Natural killer cell (primary cell): ENCODE measurements around the gene RNF169. TPM values are rescaled to one million over a fixed set of nuclear protein-coding genes. Genes with fewer than 3 reads are reported as not detected.
A peak's percentile ranks its signal among the peaks of the same experiment; 100 is the strongest.

Experiments used
- ATAC-seq, 3 donors: fragments of 150-1000 bp in 2 of 3; fragments of 200-7000 bp in 1 of 3; cut with Tn5 transposase; 1 replicate in 1 of 3; 2 replicates in 2 of 3; pipeline ENCODE4 v1.10.0; 2021; ENCODE audit warnings: mild to moderate bottlenecking in 2 of 3, moderate library complexity in 2 of 3
- DNase-seq, 2 donors: peaks; one replicate each; pipeline versions ENCODE4 v3.0.0 to v3.0.0-alpha.2; 2013 to 2021; ENCODE audit warnings: mixed read lengths in 1 of 2
- H3K27ac ChIP-seq: one replicate; pipeline ENCODE4 v1.5.1; 2013; ENCODE audit warnings: mild to moderate bottlenecking, low read length
- H3K27me3 ChIP-seq: one replicate; pipeline ENCODE4 v1.6.1; 2013; ENCODE audit warnings: low read length; ENCODE audit not compliant: control insufficient read depth, insufficient read depth
- H3K36me3 ChIP-seq: one replicate; pipeline ENCODE4 v1.6.1; 2013; ENCODE audit warnings: low read length; ENCODE audit not compliant: control insufficient read depth, insufficient read depth
- H3K4me1 ChIP-seq: one replicate; pipeline ENCODE4 v1.6.1; 2013; ENCODE audit warnings: low read length; ENCODE audit not compliant: control insufficient read depth, insufficient read depth
- H3K4me3 ChIP-seq: one replicate; pipeline ENCODE4 v1.5.1; 2013; ENCODE audit warnings: low read length
- H3K9me3 ChIP-seq: one replicate; pipeline ENCODE4 v1.6.1; 2013; ENCODE audit warnings: low read length; ENCODE audit not compliant: control insufficient read depth, insufficient read depth
- H3K27ac Mint-ChIP-seq, 2 donors: one replicate each; pipeline ENCODE4 v1.8.0; 2022; ENCODE audit warnings: mild to moderate bottlenecking in 2 of 2, mixed read lengths in 2 of 2, moderate library complexity in 1 of 2
- H3K27me3 Mint-ChIP-seq, 2 donors: one replicate each; pipeline ENCODE4 v1.8.0; 2022; ENCODE audit warnings: low read depth in 2 of 2, mixed read lengths in 2 of 2
- H3K36me3 Mint-ChIP-seq: one replicate; pipeline ENCODE4 v1.8.0; 2022; ENCODE audit warnings: mixed read lengths
- H3K4me1 Mint-ChIP-seq, 2 donors: one replicate each; pipeline ENCODE4 v1.8.0; 2022; ENCODE audit warnings: mixed read lengths in 2 of 2
- H3K4me3 Mint-ChIP-seq: one replicate; pipeline ENCODE4 v1.8.0; 2022; ENCODE audit warnings: mild to moderate bottlenecking, moderate library complexity, mixed read lengths
- H3K9me3 Mint-ChIP-seq, 2 donors: one replicate each; pipeline ENCODE4 v1.8.0; 2022; ENCODE audit warnings: mixed read lengths in 2 of 2
- CTCF ChIP-seq: fragments of 200-600 bp; IDR thresholded peaks from one replicate; pipeline ENCODE4 v1.8.0; 2022; ENCODE audit warnings: antibody characterized with exemption
- WGBS: methylation state at CpG from one replicate; pipeline ENCODE4 v1.1.7; 2013; ENCODE audit warnings: missing lambda C conversion rate; ENCODE audit not compliant: insufficient coverage; 5-methylcytosine and 5-hydroxymethylcytosine counted together
- intact Hi-C: fragments of 100-400 bp; cut with micrococcal nuclease; formaldehyde crosslinking; loops from one replicate; pipeline ENCODE4 v1.14.2; 2022
- total RNA-seq, 4 donors: library from RNA; stranded (reverse); fragments of 120-200 nt in 1 of 4; gene quantifications; one replicate each; pipeline versions ENCODE4 v1.2.3 to v1.2.4, GENCODE V29; 2013 to 2022

Gene RNF169
- total RNA-seq, 3 donors from 2014 or later (not counting 1 experiment from before 2014, with no cell fraction given): 29.1 to 39.8 (median 37.9) TPM

GRCh38 chr11:74845978-74846517, 97.4 kb downstream of the RNF169 start:
- DNase-seq (no peak), ATAC-seq (no peak)
- H3K27ac ChIP-seq: no peak overlapping the region
- Mint-ChIP-seq H3K27ac (peak overlapping the region in 1 of 2 donors; percentile 17), H3K4me3 (no peak overlapping the region), H3K27me3 (no peaks in the 10 kb centered on the region), H3K36me3 (no peaks in the 10 kb centered on the region), H3K4me1 (peaks cover 21 to 27% of the 10 kb centered on the region in 2 donors), H3K9me3 (no peaks in the 10 kb centered on the region)
- no peaks in the 10 kb centered on the region for H3K27me3 ChIP-seq
- peaks cover 11% of the 10 kb centered on the region for H3K4me1 ChIP-seq
- intact Hi-C loops: no loop called here
- H3K9me3 ChIP-seq: no peaks in the 10 kb centered on the region
- 91% methylated on average over 3 of the region's 5 CpGs for WGBS
- H3K4me3 ChIP-seq: no peak overlapping the region
- H3K36me3 ChIP-seq: peaks cover 27% of the 10 kb centered on the region
- TF ChIP-seq CTCF: no peak

- Mint-ChIP-seq H3K4me1 (peaks cover 21 to 27% of the 10 kb centered on the region in 2 donors), H3K9me3 (no peaks in the 10 kb centered on the region), H3K27me3 (no peaks in the 10 kb centered on the region), H3K36me3 (no peaks in the 10 kb centered on the region), H3K4me3 (no peak overlapping the region), H3K27ac (peak overlapping the region; percentile 17 to 84)
- H3K4me1 ChIP-seq: peaks cover 11% of the 10 kb centered on the region
- H3K9me3 ChIP-seq: no peaks in the 10 kb centered on the region
- DNase-seq (no peak), ATAC-seq (no peak)
- H3K4me3 ChIP-seq: no peak overlapping the region
- intact Hi-C loops: no loop called here
- whole genome bisulfite sequencing: no CpG with 5 or more reads among the region's 2 CpGs
- no peak overlapping the region for H3K27ac ChIP-seq
- no peaks in the 10 kb centered on the region for H3K27me3 ChIP-seq
- peaks cover 29% of the 10 kb centered on the region for H3K36me3 ChIP-seq
- no peak for TF ChIP-seq CTCF
Observed at GRCh38 chr11:74846770-74847169, 98.1 kb downstream of the RNF169 start.

- no peaks in the 10 kb centered on the region for H3K27me3 ChIP-seq
- TF ChIP-seq CTCF: no peak
- 81% methylated on average over 1 of the region's 1 CpG for WGBS
Observed at GRCh38 chr11:74847395-74847794, 98.7 kb downstream of the RNF169 start.

GRCh38 chr11:74847895-74848294, 99.2 kb downstream of the RNF169 start:
- Mint-ChIP-seq H3K4me1 (peaks cover 21 to 27% of the 10 kb centered on the region in 2 donors), H3K36me3 (no peaks in the 10 kb centered on the region), H3K4me3 (no peak overlapping the region), H3K27me3 (no peaks in the 10 kb centered on the region), H3K9me3 (no peaks in the 10 kb centered on the region), H3K27ac (peak overlapping the region in 1 of 2 donors; percentile 84)
- Histone ChIP-seq H3K36me3 (peaks cover 22% of the 10 kb centered on the region), H3K4me1 (peaks cover 11% of the 10 kb centered on the region), H3K27me3 (no peaks in the 10 kb centered on the region), H3K4me3 (no peak overlapping the region), H3K27ac (no peak overlapping the region), H3K9me3 (no peaks in the 10 kb centered on the region)
- 96% methylated on average over 6 of the region's 6 CpGs for WGBS
- no peak for TF ChIP-seq CTCF
- no peak for ATAC-seq
- DNase-seq: no peak
- intact Hi-C loops: no loop called here

More at GRCh38 chr11:74847395-74847794, 98.7 kb downstream of the RNF169 start:
- Histone ChIP-seq H3K27ac (no peak overlapping the region), H3K9me3 (no peaks in the 10 kb centered on the region), H3K36me3 (peaks cover 25% of the 10 kb centered on the region), H3K4me3 (no peak overlapping the region), H3K4me1 (peaks cover 11% of the 10 kb centered on the region)
- no peaks in the 10 kb centered on the region for H3K36me3 Mint-ChIP-seq
- no peak for DNase-seq
- ATAC-seq: peak in 1 of 3 donors; percentile 34
- H3K4me1 Mint-ChIP-seq: peaks cover 21 to 27% of the 10 kb centered on the region in 2 donors
- peak overlapping the region; percentile 55 for H3K4me3 Mint-ChIP-seq
- intact Hi-C loops: no loop called here
- no peaks in the 10 kb centered on the region for H3K9me3 Mint-ChIP-seq
- peak overlapping the region in 1 of 2 donors; percentile 84 for H3K27ac Mint-ChIP-seq
- no peaks in the 10 kb centered on the region for H3K27me3 Mint-ChIP-seq
